Loucy (cell line): Measurements from ENCODE around the gene SMIM38.
A peak's percentile ranks its signal among the peaks of the same experiment; 100 is the strongest.

ENCODE experiments used
- H2AFZ ChIP-seq: fragments of 200-600 bp; sonication (generic); 2 replicates; pipeline ENCODE4 v1.6.0; 2016; ENCODE audit warnings: antibody characterized with exemption, mild to moderate bottlenecking, low read length, moderate library complexity
- H3F3A ChIP-seq: fragments of 200-600 bp; 2 replicates; pipeline ENCODE4 v1.6.0; 2016; ENCODE audit warnings: antibody characterized with exemption, low read depth, mild to moderate bottlenecking
- H3K27me3 ChIP-seq: fragments of 200-600 bp; sonication (generic); 2 replicates; pipeline ENCODE4 v1.6.1; 2014; ENCODE audit warnings: low read length, mild to moderate bottlenecking; ENCODE audit not compliant: insufficient read depth, poor library complexity, severe bottlenecking
- H3K36me3 ChIP-seq: fragments of 200-600 bp; sonication (generic); 2 replicates; pipeline ENCODE4 v1.6.1; 2016; ENCODE audit warnings: low read length; ENCODE audit not compliant: insufficient read depth
- H3K4me1 ChIP-seq: fragments of 200-600 bp; sonication (generic); 2 replicates; pipeline ENCODE4 v1.5.1; 2014; ENCODE audit warnings: low read length, mild to moderate bottlenecking; ENCODE audit not compliant: insufficient read depth, poor library complexity, severe bottlenecking
- H3K4me2 ChIP-seq: fragments of 200-600 bp; sonication (generic); 2 replicates; pipeline ENCODE4 v1.6.0; 2014; ENCODE audit warnings: antibody characterized with exemption, low read length, low read depth, mild to moderate bottlenecking; ENCODE audit not compliant: poor library complexity, severe bottlenecking
- H3K4me3 ChIP-seq: fragments of 200-600 bp; sonication (generic); 2 replicates; pipeline ENCODE4 v1.5.1; 2014; ENCODE audit warnings: low read length, mild to moderate bottlenecking, mixed read lengths; ENCODE audit not compliant: poor library complexity, severe bottlenecking
- H3K79me2 ChIP-seq: fragments of 200-600 bp; sonication (generic); 2 replicates; pipeline ENCODE4 v1.6.1; 2014; ENCODE audit warnings: low read length; ENCODE audit not compliant: insufficient read depth
- H3K9ac ChIP-seq: fragments of 200-600 bp; sonication (generic); 2 replicates; pipeline ENCODE4 v1.6.0; 2014; ENCODE audit warnings: mild to moderate bottlenecking, low read depth, low read length, moderate library complexity; ENCODE audit not compliant: poor library complexity, severe bottlenecking
- H3K9me2 ChIP-seq: fragments of 200-600 bp; sonication (generic); replicated peaks from 2 replicates; pipeline ENCODE4 v1.6.1; 2016; ENCODE audit warnings: low read depth, low read length, mixed read lengths
- H3K9me3 ChIP-seq: fragments of 200-600 bp; sonication (generic); 2 replicates; pipeline ENCODE4 v1.6.1; 2014; ENCODE audit warnings: mild to moderate bottlenecking, antibody characterized with exemption, low read length, low read depth; ENCODE audit not compliant: insufficient read depth
- H4K20me1 ChIP-seq: fragments of 200-600 bp; sonication (generic); 2 replicates; pipeline ENCODE4 v1.6.0; 2014; ENCODE audit warnings: antibody characterized with exemption, low read length, mild to moderate bottlenecking; ENCODE audit not compliant: insufficient read depth, poor library complexity, severe bottlenecking
- EZH2phosphoT487 ChIP-seq: fragments of 200-600 bp; IDR thresholded peaks from 2 replicates; pipeline ENCODE4 v1.6.1; 2018; ENCODE audit warnings: antibody characterized with exemption, mild to moderate bottlenecking, moderate library complexity, borderline replicate concordance
- TF ChIP-seq, protein P1 (sequence below): fragments of 200-600 bp; sonication (generic); conservative IDR thresholded peaks from 2 replicates; pipeline ENCODE4 v1.5.1; 2014; ENCODE audit warnings: mild to moderate bottlenecking, antibody characterized with exemption, low read length

SMIM38 gene

DNA sequence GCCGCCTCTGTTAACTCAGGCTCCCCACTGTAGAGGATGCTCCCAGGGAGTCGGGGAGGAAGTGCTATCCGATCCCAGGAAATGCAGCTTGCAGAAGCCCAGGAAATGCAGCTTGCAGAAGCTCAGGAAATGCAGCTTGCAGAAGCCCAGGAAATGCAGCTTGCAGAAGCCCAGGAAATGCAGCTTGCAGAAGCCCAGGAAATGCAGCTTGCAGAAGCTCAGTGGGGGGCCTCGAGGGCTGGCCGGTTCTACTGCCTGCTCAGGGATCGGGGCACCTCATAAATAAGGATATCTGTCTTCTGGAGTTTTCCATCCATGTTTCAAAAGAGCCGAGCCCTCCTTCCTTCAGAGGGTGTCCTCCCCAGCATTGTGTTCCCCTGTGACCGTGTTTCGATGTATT, 25.1 kb upstream of the SMIM38 start:
- Histone ChIP-seq H3K4me3 (no peak overlapping the region), H3K9me2 (no peaks in the 10 kb centered on the region), H3K27me3 (no peaks in the 10 kb centered on the region), H3F3A (no peaks in the 10 kb centered on the region), H3K36me3 (no peaks in the 10 kb centered on the region), H3K9me3 (no peaks in the 10 kb centered on the region; the same call in 1 of the 2 replicates), H3K79me2 (no peaks in the 10 kb centered on the region), H3K4me1 (no peaks in the 10 kb centered on the region), H3K4me2 (no peak overlapping the region), H3K9ac (no peak overlapping the region), H4K20me1 (no peaks in the 10 kb centered on the region), H2AFZ (no peak overlapping the region)
- no peak for TF ChIP-seq EZH2phosphoT487
- TF ChIP-seq, protein P1, sequence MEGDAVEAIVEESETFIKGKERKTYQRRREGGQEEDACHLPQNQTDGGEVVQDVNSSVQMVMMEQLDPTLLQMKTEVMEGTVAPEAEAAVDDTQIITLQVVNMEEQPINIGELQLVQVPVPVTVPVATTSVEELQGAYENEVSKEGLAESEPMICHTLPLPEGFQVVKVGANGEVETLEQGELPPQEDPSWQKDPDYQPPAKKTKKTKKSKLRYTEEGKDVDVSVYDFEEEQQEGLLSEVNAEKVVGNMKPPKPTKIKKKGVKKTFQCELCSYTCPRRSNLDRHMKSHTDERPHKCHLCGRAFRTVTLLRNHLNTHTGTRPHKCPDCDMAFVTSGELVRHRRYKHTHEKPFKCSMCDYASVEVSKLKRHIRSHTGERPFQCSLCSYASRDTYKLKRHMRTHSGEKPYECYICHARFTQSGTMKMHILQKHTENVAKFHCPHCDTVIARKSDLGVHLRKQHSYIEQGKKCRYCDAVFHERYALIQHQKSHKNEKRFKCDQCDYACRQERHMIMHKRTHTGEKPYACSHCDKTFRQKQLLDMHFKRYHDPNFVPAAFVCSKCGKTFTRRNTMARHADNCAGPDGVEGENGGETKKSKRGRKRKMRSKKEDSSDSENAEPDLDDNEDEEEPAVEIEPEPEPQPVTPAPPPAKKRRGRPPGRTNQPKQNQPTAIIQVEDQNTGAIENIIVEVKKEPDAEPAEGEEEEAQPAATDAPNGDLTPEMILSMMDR = no peak

DNA sequence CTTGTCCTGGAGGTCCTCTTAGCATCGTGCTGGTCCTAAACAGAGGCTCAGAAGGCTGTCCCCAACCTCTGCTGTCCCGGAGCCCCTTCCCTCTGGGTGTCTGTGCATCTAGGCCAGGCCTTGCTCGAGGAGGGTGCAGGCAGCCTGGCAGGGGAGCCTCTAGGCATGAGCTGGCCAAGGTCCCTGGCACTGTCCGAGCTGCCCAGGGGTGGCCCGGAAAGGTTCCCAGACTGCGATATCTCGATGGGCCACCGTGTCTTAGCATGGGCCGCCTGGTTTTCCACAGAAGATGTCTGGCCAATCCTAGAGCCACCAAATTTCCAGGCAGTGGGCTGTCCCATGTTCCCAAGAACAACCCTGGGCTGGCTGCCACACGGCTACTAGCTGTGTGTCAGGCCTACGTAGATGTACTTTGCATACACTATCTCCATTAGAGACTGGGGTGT, 24.6 kb upstream of the SMIM38 start:
- Histone ChIP-seq H3K4me3 (no peak overlapping the region), H3K9ac (no peak overlapping the region), H4K20me1 (no peaks in the 10 kb centered on the region), H3K4me1 (no peaks in the 10 kb centered on the region), H2AFZ (no peak overlapping the region), H3F3A (no peaks in the 10 kb centered on the region), H3K36me3 (no peaks in the 10 kb centered on the region), H3K9me2 (no peaks in the 10 kb centered on the region), H3K4me2 (no peak overlapping the region), H3K27me3 (no peaks in the 10 kb centered on the region), H3K9me3 (no peaks in the 10 kb centered on the region; the same call in 1 of the 2 replicates), H3K79me2 (no peaks in the 10 kb centered on the region)
- TF ChIP-seq EZH2phosphoT487 = no peak
- TF ChIP-seq, protein P1 = no peak

DNA sequence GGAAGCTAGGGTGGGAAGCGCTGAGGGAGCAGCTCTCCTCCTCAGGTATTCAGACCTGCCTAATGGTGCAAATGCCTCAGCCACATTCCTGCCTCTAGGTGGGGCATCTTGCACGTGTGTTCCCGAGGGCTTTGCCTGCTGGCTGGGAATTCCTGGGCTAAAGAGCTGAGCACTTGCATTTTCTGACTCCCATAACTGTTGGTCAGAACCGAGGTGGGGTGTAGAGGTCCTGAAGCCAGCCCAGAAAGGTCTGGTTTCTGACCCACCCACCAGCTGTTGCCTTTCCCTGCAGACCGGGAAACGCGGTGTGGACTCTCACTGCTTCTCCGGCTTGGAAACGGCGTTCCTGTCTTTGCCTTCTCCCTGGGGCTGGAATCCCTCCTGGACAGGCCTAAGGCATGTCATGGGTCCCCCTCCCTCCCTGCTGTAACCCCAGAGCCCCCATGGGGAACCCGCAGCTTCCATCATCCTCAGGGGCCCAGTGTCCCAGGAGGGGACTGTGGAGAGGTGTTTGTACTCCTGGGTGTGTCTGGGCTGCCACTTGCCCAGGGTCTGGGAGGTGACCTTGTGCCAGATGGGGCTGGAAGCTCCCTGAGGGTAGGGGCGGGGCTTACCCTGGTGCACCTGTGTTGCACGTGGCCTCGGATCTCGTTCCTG, 24.0 kb upstream of the SMIM38 start:
- Histone ChIP-seq H3K4me1 (no peaks in the 10 kb centered on the region), H3K27me3 (no peaks in the 10 kb centered on the region), H3K79me2 (no peaks in the 10 kb centered on the region), H2AFZ (no peak overlapping the region), H4K20me1 (no peaks in the 10 kb centered on the region), H3K9me3 (no peaks in the 10 kb centered on the region; the same call in 1 of the 2 replicates), H3K9ac (no peak overlapping the region), H3K4me3 (no peak overlapping the region), H3K9me2 (no peaks in the 10 kb centered on the region), H3F3A (no peaks in the 10 kb centered on the region), H3K4me2 (no peak overlapping the region), H3K36me3 (no peaks in the 10 kb centered on the region)
- TF ChIP-seq EZH2phosphoT487 = no peak
- TF ChIP-seq, protein P1 = peak; percentile 20; the same call in 1 of the 2 replicates
